Naive thymus-derived CD4-positive, alpha-beta T cell (primary cell): ENCODE measurements around the gene DECR2. TPM values are rescaled to one million over a fixed set of nuclear protein-coding genes. Genes with fewer than 3 reads are reported as not detected.
A peak's percentile ranks its signal among the peaks of the same experiment; 100 is the strongest.
"Not testable (repeated sequence)": the region's sequence is repeated elsewhere in the genome, so short reads cannot be mapped to it uniquely, and the experiment has no call there.

Experiments used
- ATAC-seq: fragments of 150-1000 bp; cut with Tn5 transposase; 2 replicates; pipeline ENCODE4 v1.10.0; 2021; ENCODE audit warnings: mild to moderate bottlenecking, moderate library complexity
- CTCF ChIA-PET: fragments of 350-600 bp; sonication (Branson Sonifier 250); formaldehyde crosslinking; loops from one replicate; lab custom pipeline; 2021; ENCODE audit warnings: antibody characterized with exemption; lab: Charles Lee
- POLR2A ChIA-PET: fragments of 350-600 bp; sonication (Branson Sonifier 250); formaldehyde crosslinking; loops from one replicate; lab custom pipeline; 2021; ENCODE audit warnings: antibody characterized with exemption, inconsistent platforms; lab: Charles Lee
- DNase-seq, 9 donors: peaks; one replicate each; pipeline versions ENCODE4 v3.0.0 to v3.0.0-alpha.2; 2020 to 2022; ENCODE audit warnings: mixed read lengths in 1 of 9
- H3K27ac ChIP-seq: one replicate; pipeline ENCODE4 v1.7.0; 2013; ENCODE audit warnings: mild to moderate bottlenecking, low read depth, low read length, moderate library complexity
- H3K27me3 ChIP-seq, 2 donors: one replicate each; pipeline ENCODE4 v1.7.0; 2013; ENCODE audit warnings: low read length in 2 of 2, mild to moderate bottlenecking in 2 of 2, moderate library complexity in 2 of 2; ENCODE audit not compliant: control insufficient read depth in 2 of 2, insufficient read depth in 2 of 2
- H3K36me3 ChIP-seq, 3 experiments: 1 replicate in 2 of 3; 2 replicates in 1 of 3; pipeline ENCODE4 v1.7.0; 2013; ENCODE audit warnings: low read length in 3 of 3, mild to moderate bottlenecking in 3 of 3, moderate library complexity in 1 of 3; ENCODE audit not compliant: insufficient read depth in 3 of 3, control insufficient read depth in 2 of 3
- H3K4me1 ChIP-seq, 2 donors: one replicate each; pipeline ENCODE4 v1.7.0; 2013; ENCODE audit warnings: low read length in 2 of 2, mild to moderate bottlenecking in 2 of 2, moderate library complexity in 1 of 2; ENCODE audit not compliant: control insufficient read depth in 2 of 2, insufficient read depth in 2 of 2
- H3K4me3 ChIP-seq: 2 replicates; pipeline ENCODE4 v1.7.0; 2013; ENCODE audit warnings: mild to moderate bottlenecking, low read length
- H3K9me3 ChIP-seq, 3 experiments: 1 replicate in 2 of 3; 2 replicates in 1 of 3; pipeline ENCODE4 v1.7.0; 2013; ENCODE audit warnings: low read length in 3 of 3; ENCODE audit not compliant: control insufficient read depth in 2 of 3
- H3K27ac Mint-ChIP-seq, 9 donors: one replicate each; pipeline ENCODE4 v1.8.0; 2020 to 2022; ENCODE audit warnings: mixed read lengths in 9 of 9, mild to moderate bottlenecking in 8 of 9, moderate library complexity in 5 of 9, inconsistent platforms in 2 of 9
- H3K27me3 Mint-ChIP-seq, 5 donors: one replicate each; pipeline ENCODE4 v1.8.0; 2021 to 2022; ENCODE audit warnings: mixed read lengths in 5 of 5, mild to moderate bottlenecking in 1 of 5
- H3K36me3 Mint-ChIP-seq, 5 donors: one replicate each; pipeline ENCODE4 v1.8.0; 2020 to 2022; ENCODE audit warnings: mixed read lengths in 5 of 5, mild to moderate bottlenecking in 3 of 5, inconsistent platforms in 1 of 5
- H3K4me1 Mint-ChIP-seq, 7 donors: one replicate each; pipeline ENCODE4 v1.8.0; 2020 to 2022; ENCODE audit warnings: mixed read lengths in 7 of 7, mild to moderate bottlenecking in 3 of 7, inconsistent platforms in 1 of 7
- H3K4me3 Mint-ChIP-seq, 10 donors: one replicate each; pipeline ENCODE4 v1.8.0; 2020 to 2022; ENCODE audit warnings: mild to moderate bottlenecking in 10 of 10, mixed read lengths in 10 of 10, moderate library complexity in 6 of 10, inconsistent platforms in 2 of 10
- H3K9me3 Mint-ChIP-seq, 11 donors: one replicate each; pipeline ENCODE4 v1.8.0; 2020 to 2022; ENCODE audit warnings: mixed read lengths in 11 of 11, mild to moderate bottlenecking in 4 of 11, inconsistent platforms in 1 of 11, moderate library complexity in 1 of 11
- intact Hi-C, 2 donors: fragments of 100-400 bp; cut with micrococcal nuclease; formaldehyde crosslinking; loops; one replicate each; pipeline ENCODE4 v1.15.1; 2023
- polyA plus RNA-seq, 2 donors: library from polyadenylated mRNA; unstranded; fragments of 300-500 nt; fragmentation: Illumina TruSeq; gene quantifications; one replicate each; pipeline ENCODE4 v1.2.3, GENCODE V29; 2021
- total RNA-seq, 6 experiments: library from RNA in 5 of 6; stranded (reverse) in 5 of 6; gene quantifications; 1 replicate in 5 of 6; 2 replicates in 1 of 6; pipeline ENCODE4 v1.2.3 and lab custom pipeline; 2021 to 2026

Gene DECR2
- total and polyA plus RNA-seq, 7 experiments from 2014 or later: 7.8 to 13.8 (median 8.5) TPM

DNA sequence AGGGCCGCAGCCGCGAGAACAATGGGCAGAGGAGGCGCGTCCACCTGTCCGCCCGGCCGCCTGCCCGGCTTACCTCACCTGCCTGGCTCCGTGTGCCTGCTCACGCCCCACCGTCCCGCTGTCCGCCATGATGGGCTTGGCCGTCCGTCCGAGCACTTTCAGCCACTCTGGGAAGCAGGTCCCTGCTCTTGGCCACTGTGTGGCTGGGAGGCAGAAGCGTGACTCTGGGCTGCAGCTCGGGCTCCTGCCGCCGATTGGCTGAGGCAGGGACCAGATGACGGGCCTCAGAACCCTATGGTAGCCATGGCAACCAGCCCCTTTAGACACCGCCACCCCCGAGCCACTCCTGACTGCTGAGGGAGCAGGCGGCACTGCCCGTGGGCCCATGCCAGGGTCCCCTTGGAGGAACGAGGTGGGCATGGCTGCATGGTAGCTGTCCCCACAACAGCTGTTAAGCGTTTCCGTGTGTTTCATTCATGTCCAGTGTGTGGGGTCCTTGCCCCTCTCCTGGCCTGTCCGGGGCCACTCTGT lies 40.3 kb upstream of the DECR2 start:
- CTCF ChIA-PET: interaction anchor here (0.6 to 2.5 kb wide), 9 partner anchors 10 to 295 kb away, joined by 3 to 35 read pairs (median 6); partner anchors contain the start of gene LUC7L
- Mint-ChIP-seq H3K27me3 (peaks cover 0 to 4% (median 0%) of the 10 kb centered on the region in 5 donors), H3K4me1 (peaks cover 0 to 15% (median 6%) of the 10 kb centered on the region in 7 donors), H3K4me3 (no peak overlapping the region), H3K9me3 (no peaks in the 10 kb centered on the region), H3K36me3 (no peaks in the 10 kb centered on the region), H3K27ac (no peak overlapping the region)
- no peak for ATAC-seq
- no peak overlapping the region for H3K27ac ChIP-seq
- H3K4me1 ChIP-seq: peaks cover 3 to 5% of the 10 kb centered on the region in 2 donors
- H3K27me3 ChIP-seq: no peaks in the 10 kb centered on the region
- H3K9me3 ChIP-seq: no peaks in the 10 kb centered on the region
- POLR2A ChIA-PET: interaction anchor here (1.3 to 2.2 kb wide), 4 partner anchors 19 to 254 kb away, joined by 3 to 10 read pairs (median 6); no protein-coding TSS in a partner anchor
- intact Hi-C loops: no loop called here
- DNase-seq: no peak
- H3K4me3 ChIP-seq: no peak overlapping the region
- peaks cover 0 to 3% (median 0%) of the 10 kb centered on the region in 3 experiments for H3K36me3 ChIP-seq

DNA sequence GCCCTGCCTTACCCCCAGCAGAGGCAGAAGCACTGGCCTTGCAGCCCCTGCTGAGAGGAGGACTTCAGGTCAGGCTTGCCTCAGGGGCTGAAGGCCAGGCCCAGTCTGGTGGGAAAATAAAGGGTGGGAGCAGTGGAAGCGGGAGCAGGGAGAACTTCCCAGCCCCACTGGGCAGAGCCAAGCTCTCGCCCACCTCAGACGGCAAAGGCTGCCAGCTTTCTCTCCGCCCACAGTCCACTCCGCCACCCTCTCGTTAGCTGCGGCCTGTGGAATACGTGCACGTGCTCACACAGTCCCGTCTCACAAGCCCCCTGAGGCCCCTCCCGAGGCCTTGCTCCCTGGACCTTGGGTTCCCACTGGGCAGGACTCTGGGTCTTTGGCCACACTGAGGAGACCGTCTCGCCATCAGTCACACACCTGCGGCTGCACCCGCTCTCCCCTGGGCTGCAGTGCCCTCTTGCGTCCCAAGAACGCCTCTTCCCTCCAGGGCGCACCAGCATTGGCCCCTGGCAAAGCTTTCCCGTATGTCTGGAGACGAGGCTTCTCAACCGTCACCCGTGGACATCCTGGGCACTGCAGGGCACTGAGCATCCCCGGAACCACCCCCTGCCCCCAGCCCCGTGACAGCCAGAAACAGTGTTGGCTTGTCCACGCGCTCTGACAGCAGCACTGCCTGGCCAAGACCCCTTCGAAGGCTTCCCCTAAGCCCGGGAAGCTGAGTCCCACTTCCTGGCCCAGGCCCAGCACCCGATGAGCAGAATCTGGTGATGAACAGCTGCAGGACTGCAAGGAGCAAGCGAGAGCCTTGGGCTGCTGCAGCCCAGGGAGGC lies 39.6 kb upstream of the DECR2 start:
- peaks cover 0 to 6% (median 1%) of the 10 kb centered on the region in 5 donors for H3K36me3 Mint-ChIP-seq
- no peak overlapping the region for H3K27ac ChIP-seq
- ChIA-PET CTCF (interaction anchor here (0.6 to 2.5 kb wide), 13 partner anchors 9 to 296 kb away, joined by 3 to 35 read pairs (median 4); partner anchors contain the start of gene LUC7L), POLR2A (interaction anchor here (0.5 to 2.2 kb wide), 7 partner anchors 17 to 255 kb away, joined by 3 to 10 read pairs (median 3); partner anchors contain the start of gene FAM234A)
- H3K9me3 ChIP-seq: no peaks in the 10 kb centered on the region
- ATAC-seq (peak; percentile 92), DNase-seq (peak; percentile 43 to 74 (median 70))
- H3K27ac Mint-ChIP-seq: peak overlapping the region in 7 of 9 donors; percentile 32 to 84 (median 69)
- H3K4me3 Mint-ChIP-seq: peak overlapping the region in 8 of 10 donors; percentile 12 to 77 (median 54)
- intact Hi-C loops: loop anchor here (1.0 to 2.0 kb wide), 7 partner anchors 9 to 297 kb away; partner anchors contain the start of gene HBQ1 (in 2 of the 2)
- no peaks in the 10 kb centered on the region for H3K4me1 ChIP-seq
- no peak overlapping the region for H3K4me3 ChIP-seq
- H3K27me3 ChIP-seq: no peaks in the 10 kb centered on the region
- peaks cover 0 to 4% (median 0%) of the 10 kb centered on the region in 5 donors for H3K27me3 Mint-ChIP-seq
- peaks cover 0 to 9% (median 0%) of the 10 kb centered on the region in 3 experiments for H3K36me3 ChIP-seq
- H3K4me1 Mint-ChIP-seq: peaks cover 0 to 12% (median 6%) of the 10 kb centered on the region in 7 donors
- H3K9me3 Mint-ChIP-seq: no peaks in the 10 kb centered on the region

DNA sequence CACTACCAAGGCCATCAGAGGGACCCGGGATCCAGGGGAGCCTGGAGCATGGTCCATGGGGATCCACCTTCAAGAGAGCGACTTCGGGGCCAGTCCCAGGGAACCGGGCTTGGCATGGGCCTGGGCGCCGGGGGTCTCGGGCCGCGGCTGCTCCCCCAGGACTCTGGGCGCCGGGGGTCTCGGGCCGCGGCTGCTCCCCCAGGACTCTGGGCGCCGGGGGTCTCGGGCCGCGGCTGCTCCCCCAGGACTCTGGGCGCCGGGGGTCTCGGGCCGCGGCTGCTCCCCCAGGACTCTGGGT lies 39.0 kb upstream of the DECR2 start:
- ChIA-PET CTCF (interaction anchor here (0.6 to 2.5 kb wide), 9 partner anchors 14 to 297 kb away, joined by 3 to 35 read pairs (median 6); no protein-coding TSS in a partner anchor), POLR2A (interaction anchor here (1.3 to 2.2 kb wide), 6 partner anchors 16 to 255 kb away, joined by 3 to 10 read pairs (median 4); partner anchors contain the start of gene FAM234A)
- H3K4me3 ChIP-seq, H3K27ac ChIP-seq, H3K27me3 ChIP-seq, H3K4me1 Mint-ChIP-seq, ATAC-seq, H3K27ac Mint-ChIP-seq, H3K4me1 ChIP-seq, H3K9me3 ChIP-seq, H3K36me3 Mint-ChIP-seq, H3K27me3 Mint-ChIP-seq, DNase-seq, H3K4me3 Mint-ChIP-seq, H3K9me3 Mint-ChIP-seq: not testable (repeated sequence)
- H3K36me3 ChIP-seq: peaks cover 0 to 15% (median 0%) of the 10 kb centered on the region in 3 experiments
- intact Hi-C loops: loop anchor here (1.0 to 2.0 kb wide), 7 partner anchors 9 to 297 kb away; partner anchors contain the start of gene HBQ1 (in 2 of the 2)

DNA sequence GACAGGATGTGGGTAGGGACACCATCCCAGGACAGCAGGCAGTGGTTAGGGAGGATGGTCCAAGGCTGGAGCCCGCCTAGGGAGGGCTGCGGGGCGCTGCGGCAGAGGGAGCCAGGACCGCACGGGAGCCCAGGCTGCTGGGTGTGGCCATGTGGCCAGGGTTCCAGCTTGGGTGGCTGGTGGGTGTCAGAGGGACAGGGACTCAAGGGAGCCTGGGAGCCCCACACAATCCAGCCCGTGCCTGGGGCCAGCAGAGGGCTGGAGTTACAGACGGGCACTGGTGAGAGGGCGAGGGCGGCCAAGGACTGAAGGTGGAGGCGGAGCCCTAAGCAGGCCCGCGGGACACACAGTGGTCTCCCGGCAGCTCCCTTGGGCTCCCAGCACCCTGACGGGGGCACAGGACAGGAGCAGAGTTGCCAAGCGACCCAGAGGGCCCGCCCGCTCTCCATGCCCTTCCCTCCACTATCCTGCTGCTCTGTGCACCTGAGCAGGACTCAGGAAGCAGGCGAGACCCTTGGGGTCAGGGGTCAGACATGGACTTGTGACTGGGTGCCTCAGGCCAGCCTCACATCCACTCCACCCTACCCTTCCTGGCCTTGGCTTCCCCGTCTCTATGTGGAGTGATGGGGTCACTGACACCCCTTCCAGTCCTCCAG lies 38.4 kb upstream of the DECR2 start:
- H3K4me3 ChIP-seq: no peak overlapping the region
- Mint-ChIP-seq H3K4me3 (no peak overlapping the region), H3K9me3 (no peaks in the 10 kb centered on the region), H3K4me1 (peaks cover 0 to 10% (median 6%) of the 10 kb centered on the region in 7 donors), H3K36me3 (peaks cover 0 to 7% (median 3%) of the 10 kb centered on the region in 5 donors), H3K27ac (peak overlapping the region in 1 of 9 donors; percentile 24), H3K27me3 (peaks cover 0 to 4% (median 0%) of the 10 kb centered on the region in 5 donors)
- no peaks in the 10 kb centered on the region for H3K4me1 ChIP-seq
- peaks cover 0 to 21% (median 0%) of the 10 kb centered on the region in 3 experiments for H3K36me3 ChIP-seq
- ATAC-seq (no peak), DNase-seq (no peak)
- ChIA-PET CTCF (interaction anchor here (0.8 to 2.5 kb wide), 4 partner anchors 17 to 297 kb away, joined by 4 to 35 read pairs (median 14); no protein-coding TSS in a partner anchor), POLR2A (interaction anchor here (1.5 to 2.2 kb wide), 4 partner anchors 16 to 256 kb away, joined by 3 to 10 read pairs (median 6); partner anchors contain the start of gene FAM234A)
- H3K27me3 ChIP-seq: no peaks in the 10 kb centered on the region
- H3K27ac ChIP-seq: no peak overlapping the region
- intact Hi-C loops: loop anchor here in 1 of 2 donors (2.0 kb wide), 1 partner anchor 182 kb away; the partner anchor contains the start of gene HBQ1
- H3K9me3 ChIP-seq: no peaks in the 10 kb centered on the region

DNA sequence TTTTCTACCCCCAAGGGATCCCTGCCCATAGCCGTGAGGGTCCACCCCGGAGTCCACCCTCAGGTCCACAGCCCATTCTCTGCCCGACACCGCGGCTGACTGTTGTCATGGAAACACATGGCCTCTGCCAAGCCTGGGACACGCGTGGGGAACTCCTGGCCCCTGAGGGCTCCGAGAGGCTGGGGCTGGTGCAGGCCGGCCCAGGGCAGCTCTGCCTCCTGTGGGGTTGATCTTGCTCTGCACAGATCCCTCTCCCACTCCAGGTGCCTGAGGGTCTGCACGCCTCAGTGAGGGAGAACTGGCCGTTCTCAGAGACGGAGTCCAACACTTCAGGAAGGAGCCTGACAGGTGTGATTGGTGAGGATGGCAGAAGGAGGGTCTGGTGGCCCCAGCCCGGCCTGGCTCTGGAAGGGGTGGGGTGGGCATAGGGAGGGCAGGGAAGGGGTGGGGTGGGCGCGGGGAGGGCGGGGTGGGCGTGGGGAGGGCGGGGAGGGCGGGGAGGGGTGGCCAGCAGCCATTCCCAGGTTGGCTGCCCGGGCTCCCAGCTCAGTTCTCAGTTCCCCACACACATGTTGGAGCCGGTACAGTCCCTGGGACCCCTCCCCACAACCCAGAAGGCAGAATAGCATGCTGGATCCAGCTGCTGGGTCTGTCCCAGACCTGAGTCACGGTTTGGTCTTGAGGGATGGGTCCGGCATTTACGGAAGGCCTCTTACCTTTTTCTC lies 37.8 kb upstream of the DECR2 start:
- H3K27ac ChIP-seq: no peak overlapping the region
- Mint-ChIP-seq H3K36me3 (peaks cover 0 to 7% (median 3%) of the 10 kb centered on the region in 5 donors), H3K4me3 (no peak overlapping the region), H3K27me3 (peaks cover 0 to 4% (median 0%) of the 10 kb centered on the region in 5 donors), H3K9me3 (no peaks in the 10 kb centered on the region), H3K4me1 (peaks cover 0 to 10% (median 6%) of the 10 kb centered on the region in 7 donors), H3K27ac (peak overlapping the region in 1 of 9 donors; percentile 24)
- no peaks in the 10 kb centered on the region for H3K4me1 ChIP-seq
- DNase-seq (no peak), ATAC-seq (no peak)
- POLR2A ChIA-PET: interaction anchor here (1.7 kb wide), 1 partner anchor 15 kb away, joined by 3 read pairs; no protein-coding TSS in a partner anchor
- peaks cover 0 to 28% (median 0%) of the 10 kb centered on the region in 3 experiments for H3K36me3 ChIP-seq
- no peaks in the 10 kb centered on the region for H3K9me3 ChIP-seq
- no peaks in the 10 kb centered on the region for H3K27me3 ChIP-seq
- CTCF ChIA-PET: interaction anchor here (0.7 kb wide), 1 partner anchor 257 kb away, joined by 3 read pairs; no protein-coding TSS in a partner anchor
- H3K4me3 ChIP-seq: no peak overlapping the region
- intact Hi-C loops: loop anchor here in 1 of 2 donors (2.0 kb wide), 1 partner anchor 183 kb away; the partner anchor contains the start of gene HBQ1
